PC-9 (cell line): ENCODE measurements around the gene TIGD7.

Experiments
- CTCF ChIP-seq: fragments of 200-600 bp; sonication (generic); conservative IDR thresholded peaks from 2 replicates; pipeline ENCODE4 v1.6.1; 2017; ENCODE audit warnings: mixed run types, antibody characterized with exemption, mild to moderate bottlenecking, moderate library complexity
- EZH2 ChIP-seq: fragments of 200-600 bp; sonication (generic); IDR thresholded peaks from 2 replicates; pipeline ENCODE4 v1.8.0; 2017; ENCODE audit warnings: antibody characterized with exemption, low read depth

GRCh38 chr16:3282103-3282729 is 23.0 kb downstream of the TIGD7 start:
- TF ChIP-seq CTCF (no peak), EZH2 (no peak)
